ENCODE results near the gene SPDYE6.
"Not testable (repeated sequence)": the region's sequence is repeated elsewhere in the genome, so short reads cannot be mapped to it uniquely, and the experiment has no call there.

SPDYE6 gene

DNA sequence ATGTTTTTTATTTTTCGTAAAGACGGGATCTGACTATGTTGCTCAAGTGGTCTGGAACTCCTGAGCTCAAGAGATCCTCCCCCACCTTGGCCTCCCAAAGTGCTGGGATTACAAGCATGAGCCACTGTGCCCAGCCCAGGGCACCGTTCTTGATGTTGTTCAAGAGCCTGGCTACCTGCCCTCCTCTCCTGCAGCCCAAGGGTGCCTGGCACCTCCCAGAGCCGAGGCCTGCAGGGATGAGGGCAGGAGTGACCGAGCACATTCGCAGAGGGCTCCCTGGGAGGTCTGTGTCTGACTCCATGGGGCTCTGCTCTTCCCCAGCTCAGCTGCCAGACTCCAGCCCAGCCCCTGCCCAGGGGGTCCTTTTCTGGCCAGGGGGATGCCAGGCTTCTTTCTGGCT, 54.2 kb downstream of the SPDYE6 start:
- no peak overlapping the region for H3K4me3 ChIP-seq (ENCODE audit: low read length)
- DNase-seq (ENCODE audit: low read depth), result no peak
- TF ChIP-seq CTCF (conservative IDR thresholded peaks at IDR 0.05; ENCODE audit: low read length), result no peak

DNA sequence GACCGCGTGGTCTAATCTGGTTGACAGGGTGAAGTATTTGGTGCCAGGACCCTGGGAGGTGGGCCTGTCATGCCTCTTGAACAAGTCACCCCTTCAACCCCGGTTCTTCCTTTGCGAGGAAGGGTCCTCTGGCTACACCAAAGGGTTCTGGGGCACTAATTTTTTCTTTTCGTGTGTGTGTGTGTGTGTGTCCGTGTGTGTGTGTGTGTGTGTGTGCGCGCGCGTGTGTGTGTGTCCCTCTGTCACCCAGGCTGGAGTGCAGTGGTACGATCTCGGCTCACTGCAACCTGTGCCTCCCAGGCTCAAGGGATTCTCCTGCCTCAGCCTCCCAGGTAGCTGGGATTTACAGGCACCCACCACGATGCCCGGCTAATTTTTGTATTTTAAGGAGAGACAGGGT, 54.9 kb downstream of the SPDYE6 start:
- H3K4me3 ChIP-seq (ENCODE audit: low read length); DNase-seq (ENCODE audit: low read depth): not testable (repeated sequence)

- no peak; the same call in 1 of the 2 replicates for TF ChIP-seq CTCF (conservative IDR thresholded peaks at IDR 0.05; ENCODE audit: low read length)
- DNase-seq (ENCODE audit: low read depth), result no peak
- no peak overlapping the region for H3K4me3 ChIP-seq (ENCODE audit: low read length)
These were observed 55.5 kb downstream of the SPDYE6 start for GRCh38 chr7:102300643-102301221.

DNA sequence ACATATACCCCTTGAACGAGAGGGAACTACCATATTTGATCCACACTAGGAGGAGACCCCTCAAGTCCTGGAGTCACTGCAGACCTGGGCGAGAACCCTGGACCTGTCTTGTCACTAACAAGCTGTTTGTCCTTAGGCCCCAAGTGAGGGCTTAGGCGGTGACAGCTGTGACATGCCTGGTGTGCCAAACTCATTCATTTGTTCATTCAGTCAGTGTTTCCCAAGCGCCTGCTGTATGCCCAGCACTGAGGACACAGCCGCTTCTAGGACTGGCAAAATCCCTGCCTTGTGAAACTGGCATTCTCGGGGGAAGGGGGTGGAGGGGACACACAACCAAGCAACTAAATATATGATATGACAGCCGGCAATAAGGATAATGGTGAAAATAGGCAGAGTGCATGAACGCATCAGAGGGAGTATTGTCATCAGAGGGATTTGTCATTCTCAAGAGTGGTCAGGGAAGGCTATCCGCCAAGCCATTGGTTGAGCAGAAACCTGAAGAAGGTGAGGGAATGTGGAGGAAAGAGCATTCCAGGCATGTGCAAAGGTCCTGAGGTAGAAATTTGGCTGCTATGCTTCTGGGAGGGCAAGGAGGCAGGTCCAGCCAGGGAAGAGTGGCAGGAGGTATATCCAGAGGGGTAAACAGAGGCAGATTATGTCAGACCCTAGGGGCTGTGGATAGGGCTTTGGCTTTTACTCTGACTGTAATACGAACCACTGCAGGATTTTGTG, 58.6 kb downstream of the SPDYE6 start:
- H3K4me3 ChIP-seq (ENCODE audit: low read length), result no peak overlapping the region
- TF ChIP-seq CTCF (conservative IDR thresholded peaks at IDR 0.05; ENCODE audit: low read length), result no peak
- no peak for DNase-seq (ENCODE audit: low read depth)

DNA sequence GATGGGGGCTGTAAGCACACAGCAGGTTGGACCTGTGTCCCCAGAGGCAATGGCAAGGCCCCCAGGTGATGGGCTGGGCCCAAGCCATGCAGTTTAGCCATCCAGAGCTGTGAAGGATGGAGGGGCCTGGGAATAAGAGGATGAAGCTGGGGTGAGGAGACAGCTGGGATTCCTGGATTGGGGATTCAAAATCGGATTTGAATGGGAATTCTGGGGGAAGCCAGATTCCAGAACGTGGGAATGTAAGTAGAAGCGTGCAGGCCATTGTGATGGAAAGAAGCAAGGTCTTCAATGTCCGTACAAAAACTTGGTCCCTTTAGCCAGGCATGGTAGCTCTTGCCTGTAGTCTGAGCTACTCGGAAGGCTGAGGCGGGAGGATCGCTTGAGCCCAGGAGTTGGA, 59.7 kb downstream of the SPDYE6 start:
- no peak for DNase-seq (ENCODE audit: low read depth)
- H3K4me3 ChIP-seq (ENCODE audit: low read length), result no peak overlapping the region
- no peak for TF ChIP-seq CTCF (conservative IDR thresholded peaks at IDR 0.05; ENCODE audit: low read length)

DNA sequence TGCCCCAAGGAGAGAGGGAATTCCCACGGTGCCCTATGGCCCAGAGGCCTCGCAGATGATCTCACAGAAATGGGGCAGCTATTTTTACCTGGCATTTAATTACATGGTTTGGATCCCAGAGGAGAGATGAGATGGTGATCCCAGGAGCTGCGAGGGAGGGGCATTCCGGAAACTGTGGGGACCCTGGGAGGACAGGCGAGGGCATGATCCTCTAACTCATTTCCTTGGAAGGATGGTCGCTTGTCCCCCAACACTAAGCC, 60.1 kb downstream of the SPDYE6 start:
- no peak overlapping the region for H3K4me3 ChIP-seq (ENCODE audit: low read length)
- no peak for DNase-seq (ENCODE audit: low read depth)
- TF ChIP-seq CTCF (conservative IDR thresholded peaks at IDR 0.05; ENCODE audit: low read length), result no peak

Data from AG10803 (cell line).